HFF-Myc (cell line): ENCODE measurements around the gene VILL.

ENCODE experiments used
- DNase-seq: peaks from one replicate; pipeline ENCODE4 v3.0.0-alpha.2; 2011; ENCODE audit warnings: low read depth; ENCODE audit errors: extremely low read depth
- H3K4me3 ChIP-seq: replicated peaks from 2 replicates; pipeline ENCODE4 v1.5.1; 2011; ENCODE audit warnings: low read depth, mild to moderate bottlenecking, control low read depth, low read length
- CTCF ChIP-seq: IDR thresholded peaks from 2 replicates; pipeline ENCODE4 v1.5.1; 2012; ENCODE audit warnings: mild to moderate bottlenecking, low read depth, low read length, control low read depth; ENCODE audit errors: missing control alignments

Gene VILL

DNA sequence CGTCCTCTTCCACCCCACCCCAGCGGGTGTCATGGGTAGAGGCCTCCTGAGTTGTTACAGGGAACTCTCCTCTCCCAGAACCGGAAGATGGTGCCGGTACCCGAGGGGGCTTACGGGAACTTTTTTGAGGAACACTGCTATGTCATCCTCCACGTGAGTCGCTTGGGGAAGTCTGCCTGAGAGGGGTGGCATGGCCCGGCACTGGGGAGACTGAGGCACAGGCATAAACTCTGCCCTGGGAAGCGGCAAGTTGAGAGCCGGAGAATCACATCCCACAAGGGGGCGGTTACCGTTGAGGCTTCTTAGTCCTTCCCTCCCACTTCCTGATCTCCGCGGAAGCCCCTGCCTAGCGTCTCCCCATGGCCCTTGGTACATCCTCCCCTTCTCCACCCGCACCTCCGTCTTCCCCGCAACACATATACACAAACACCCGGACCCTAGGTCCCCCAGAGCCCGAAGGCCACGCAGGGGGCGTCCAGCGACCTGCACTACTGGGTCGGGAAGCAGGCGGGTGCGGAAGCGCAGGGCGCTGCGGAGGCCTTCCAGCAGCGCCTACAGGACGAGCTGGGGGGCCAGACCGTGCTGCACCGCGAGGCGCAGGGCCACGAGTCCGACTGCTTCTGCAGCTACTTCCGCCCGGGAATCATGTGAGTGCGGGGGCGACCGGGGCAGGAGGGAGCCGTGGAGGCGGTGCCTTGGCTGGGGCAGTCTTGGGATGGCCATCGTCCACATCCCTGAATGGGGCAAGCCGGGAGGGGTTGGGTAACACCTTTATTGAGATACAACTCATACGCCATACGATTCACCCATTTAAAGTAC is 3.4 kb downstream of the VILL start:
- TF ChIP-seq CTCF = no peak
- no peak for DNase-seq
- peak overlapping the region; percentile 55 for H3K4me3 ChIP-seq

GRCh38 chr3:37994639-37994972 is 4.0 kb downstream of the VILL start:
- no peak for TF ChIP-seq CTCF
- peak overlapping the region; percentile 55 for H3K4me3 ChIP-seq
- DNase-seq = no peak

GRCh38 chr3:37995652-37996641 is 5.4 kb downstream of the VILL start:
- no peak overlapping the region for H3K4me3 ChIP-seq
- no peak for TF ChIP-seq CTCF
- no peak for DNase-seq

GRCh38 chr3:37996785-37997301 is 6.3 kb downstream of the VILL start:
- peak; percentile 96 for TF ChIP-seq CTCF
- no peak overlapping the region for H3K4me3 ChIP-seq
- peak; percentile 87 for DNase-seq

- DNase-seq = no peak
- TF ChIP-seq CTCF = no peak
- no peak overlapping the region for H3K4me3 ChIP-seq
These were observed 6.8 kb downstream of the VILL start for GRCh38 chr3:37997342-37997741.

DNA sequence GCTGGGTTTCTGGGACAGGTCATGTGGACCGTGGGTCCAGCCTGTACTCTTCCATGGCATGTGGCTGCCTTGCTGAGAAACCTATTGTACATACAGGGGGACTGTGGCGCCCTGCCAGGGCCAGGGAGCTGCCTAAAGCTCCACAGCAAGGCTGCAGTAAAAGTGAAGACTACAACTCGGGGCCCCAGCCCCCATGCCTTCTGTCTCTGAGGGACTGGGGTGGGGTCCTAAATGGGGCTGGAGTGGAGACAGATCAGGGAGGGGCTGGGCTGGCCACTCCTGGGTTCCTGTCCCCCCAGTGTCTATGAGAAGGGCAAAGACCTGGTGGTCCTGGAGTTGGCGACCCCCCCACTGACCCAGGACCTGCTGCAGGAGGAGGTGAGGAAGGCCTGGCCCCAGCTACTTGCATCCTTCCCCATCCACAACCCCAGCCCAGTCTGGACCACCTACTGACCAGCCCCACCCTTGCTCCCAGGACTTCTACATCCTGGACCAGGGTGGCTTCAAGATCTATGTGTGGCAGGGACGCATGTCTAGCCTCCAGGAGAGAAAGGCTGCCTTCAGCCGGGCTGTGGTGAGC is 7.3 kb downstream of the VILL start:
- TF ChIP-seq CTCF = no peak

More for the DNA sequence above, 7.3 kb downstream of the VILL start:
- DNase-seq = no peak
- no peak overlapping the region for H3K4me3 ChIP-seq
